ENCODE results near the gene DOCK7. TPM values are rescaled to one million over a fixed set of nuclear protein-coding genes. Genes with fewer than 3 reads are reported as not detected.

The DOCK7 gene
- total RNA-seq, 1 donor from 2014 or later: 8.5 TPM

GRCh38 chr1:62493656-62494055 lies 194.5 kb downstream of the DOCK7 start:
- intact Hi-C loops (cut with DNase I): no loop called here
- ATAC-seq: no peak
- DNase-seq (ENCODE audit: missing footprints): no peak

- DNase-seq (ENCODE audit: missing footprints) (no peak), ATAC-seq (no peak)
- intact Hi-C loops (cut with DNase I): no loop called here
Measured at GRCh38 chr1:62492521-62492920, 195.7 kb downstream of the DOCK7 start.

GRCh38 chr1:62487956-62488355 lies 200.2 kb downstream of the DOCK7 start:
- no peak for ATAC-seq
- no peak for DNase-seq (ENCODE audit: missing footprints)
- intact Hi-C loops (cut with DNase I): no loop called here

- intact Hi-C loops (cut with DNase I): no loop called here
- DNase-seq (ENCODE audit: missing footprints) (no peak), ATAC-seq (no peak)
Measured at GRCh38 chr1:62484824-62485468, 203.2 kb downstream of the DOCK7 start.

GRCh38 chr1:62481681-62482080 lies 206.5 kb downstream of the DOCK7 start:
- intact Hi-C loops (cut with DNase I): no loop called here
- DNase-seq (ENCODE audit: missing footprints) (no peak), ATAC-seq (no peak)

- intact Hi-C loops (cut with DNase I): no loop called here
- ATAC-seq (no peak), DNase-seq (ENCODE audit: missing footprints) (no peak)
Measured at GRCh38 chr1:62476525-62477219, 211.5 kb downstream of the DOCK7 start.

GRCh38 chr1:62467092-62467491 lies 221.1 kb downstream of the DOCK7 start:
- DNase-seq (ENCODE audit: missing footprints) (no peak), ATAC-seq (no peak)
- intact Hi-C loops (cut with DNase I): no loop called here

GRCh38 chr1:62462370-62462769 lies 225.8 kb downstream of the DOCK7 start:
- intact Hi-C loops (cut with DNase I): no loop called here
- ATAC-seq (no peak), DNase-seq (ENCODE audit: missing footprints) (no peak)

GRCh38 chr1:62457955-62458354 lies 230.2 kb downstream of the DOCK7 start:
- ATAC-seq (no peak), DNase-seq (ENCODE audit: missing footprints) (no peak)
- intact Hi-C loops (cut with DNase I): no loop called here

- no peak for DNase-seq (ENCODE audit: missing footprints)
- intact Hi-C loops (cut with DNase I): no loop called here
- ATAC-seq: no peak
Measured at GRCh38 chr1:62452951-62453350, 235.2 kb downstream of the DOCK7 start.

- ATAC-seq (no peak), DNase-seq (ENCODE audit: missing footprints) (no peak)
- intact Hi-C loops (cut with DNase I): no loop called here
Measured at GRCh38 chr1:62450301-62450700, 237.9 kb downstream of the DOCK7 start.

- DNase-seq (ENCODE audit: missing footprints): no peak
- intact Hi-C loops (cut with DNase I): no loop called here
- no peak for ATAC-seq
Measured at GRCh38 chr1:62448221-62448933, 239.8 kb downstream of the DOCK7 start.

- DNase-seq (ENCODE audit: missing footprints) (no peak), ATAC-seq (no peak)
- intact Hi-C loops (cut with DNase I): no loop called here
Measured at GRCh38 chr1:62444701-62445100, 243.5 kb downstream of the DOCK7 start.

GRCh38 chr1:62439652-62440371 lies 248.4 kb downstream of the DOCK7 start:
- intact Hi-C loops (cut with DNase I): no loop called here
- ATAC-seq: no peak

GRCh38 chr1:62438163-62438562 lies 250.0 kb downstream of the DOCK7 start:
- ATAC-seq (no peak), DNase-seq (ENCODE audit: missing footprints) (no peak)
- intact Hi-C loops (cut with DNase I): no loop called here

More at GRCh38 chr1:62439652-62440371, 248.4 kb downstream of the DOCK7 start:
- no peak for DNase-seq (ENCODE audit: missing footprints)

- DNase-seq (ENCODE audit: missing footprints) (peak; percentile 74), ATAC-seq (peak; percentile 5)
- intact Hi-C loops (cut with DNase I): loop anchor here (2.0 kb wide), 1 partner anchor 345 kb away; no protein-coding TSS in a partner anchor
Measured at GRCh38 chr1:62437273-62437940, 250.8 kb downstream of the DOCK7 start.

- ATAC-seq: peak; percentile 95
- intact Hi-C loops (cut with DNase I): loop anchor here (2.0 kb wide), 1 partner anchor 346 kb away; no protein-coding TSS in a partner anchor
- peak; percentile 98 for DNase-seq (ENCODE audit: missing footprints)
Measured at GRCh38 chr1:62436466-62437272, 251.5 kb downstream of the DOCK7 start, which contains the start of gene USP1. Gene USP1 (plus strand): TSS chr1:62437049. CDS start chr1:62439868, 2,819 bp downstream.

- DNase-seq (ENCODE audit: missing footprints): peak; percentile 99
- ATAC-seq: peak; percentile 92
- intact Hi-C loops (cut with DNase I): loop anchor here (2.0 kb wide), 1 partner anchor 347 kb away; no protein-coding TSS in a partner anchor
Measured at GRCh38 chr1:62436039-62436465, 252.1 kb downstream of the DOCK7 start.

Measured in Right ventricle myocardium inferior (tissue), 1 donor.